NOMO-1 (cell line): Measurements from ENCODE around the gene SMAD6.

ENCODE experiments used
- DNase-seq, 2 experiments: peaks; one replicate each; lab custom pipeline; 2025; ENCODE audit not compliant: unreplicated experiment in 2 of 2; lab: John Stamatoyannopoulos, UW

SMAD6 gene

DNA sequence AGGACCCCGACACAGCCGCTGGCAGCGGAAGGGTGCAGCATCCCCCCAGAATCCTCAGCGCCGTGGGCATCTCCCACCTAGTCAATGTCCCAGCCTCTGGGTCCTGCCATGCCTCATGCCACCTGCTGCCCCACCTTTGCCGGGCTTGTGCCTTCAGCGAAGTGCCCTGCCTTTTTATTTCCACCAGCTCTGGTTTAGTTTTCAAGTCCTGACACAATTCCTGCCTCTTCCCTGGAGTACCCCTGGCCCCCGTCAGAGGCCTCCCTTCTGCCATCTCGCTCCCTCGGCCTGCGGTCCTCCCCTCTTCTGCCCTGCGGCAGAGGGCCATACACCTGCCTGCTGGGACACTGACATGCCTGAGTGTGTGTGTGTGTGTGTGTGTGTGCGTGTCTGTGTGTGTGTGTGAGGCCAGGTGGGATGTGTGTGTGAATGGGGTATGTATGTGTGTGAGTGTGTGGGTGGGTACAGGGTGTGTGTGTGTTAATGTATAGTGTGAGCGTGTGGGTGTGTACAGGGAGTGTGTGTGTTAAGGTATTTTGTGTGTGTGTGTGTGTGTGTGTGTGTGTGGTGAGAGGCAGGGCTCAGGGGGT lies 129.9 kb downstream of the SMAD6 start:
- DNase-seq = no peak
